ENCODE measurements around the gene PSME3IP1. TPM values are rescaled to one million over a fixed set of nuclear protein-coding genes. Genes with fewer than 3 reads are reported as not detected.

Gene PSME3IP1
- total and polyA plus RNA-seq, 9 of the 15 experiments (the other 6 are each of a cell fraction or from before 2014, with no cell fraction given) = 63.8 to 187 (median 142) TPM

DNA sequence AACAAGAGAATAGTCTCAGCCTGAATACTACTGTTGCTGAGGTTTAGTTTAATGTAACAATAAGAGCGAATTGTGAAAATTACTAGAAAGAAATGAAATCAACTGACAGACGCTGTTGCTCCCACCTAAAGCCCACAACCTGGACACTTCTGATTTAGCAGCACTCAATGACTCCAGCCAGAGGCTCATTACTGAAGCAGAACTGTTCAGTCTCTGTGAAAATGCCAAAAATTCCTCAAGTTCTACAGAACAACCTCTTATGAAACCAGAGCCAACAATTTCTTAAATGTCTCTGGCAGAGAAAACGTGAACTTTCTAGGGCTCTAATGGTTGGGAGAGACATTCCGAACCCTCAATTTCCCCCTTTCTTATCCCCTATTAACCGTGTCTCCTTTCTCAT, 9.9 kb downstream of the PSME3IP1 start:
- FAIRE-seq (no peak), ATAC-seq (no peak), DNase-seq (ENCODE audit: extremely low read depth in 1 of 4, low spot score in 3 of 4) (no peak)
- Histone ChIP-seq H2AFZ (ENCODE audit: low read depth, low read length) (no peak overlapping the region), H4K20me1 (replicated peaks; ENCODE audit: control insufficient read depth, insufficient read depth, low read length) (no peaks in the 10 kb centered on the region), H3K4me3 (no peak overlapping the region), H3K4me2 (ENCODE audit: insufficient read depth, low read length) (no peak overlapping the region), H3K9ac (ENCODE audit: insufficient read depth in 1 of 2, low read depth in 2 of 2, low read length in 2 of 2) (no peak overlapping the region), H3K36me3 (ENCODE audit: control insufficient read depth, insufficient read depth, low read length) (peaks cover 37% of the 10 kb centered on the region), H3K4me1 (replicated peaks in 1 of 2; ENCODE audit: control insufficient read depth in 2 of 2, insufficient read depth in 2 of 2, low read length in 2 of 2) (no peaks in the 10 kb centered on the region), H3K27ac (ENCODE audit: extremely low read depth, low read depth, low read length) (no peak overlapping the region), H3K9me3 (replicated peaks; ENCODE audit: control insufficient read depth, insufficient read depth, low read depth, low read length) (no peaks in the 10 kb centered on the region), H3K9me1 (ENCODE audit: control insufficient read depth, insufficient read depth, low read length) (no peaks in the 10 kb centered on the region), H3K27me3 (ENCODE audit: control insufficient read depth in 2 of 2, insufficient read depth in 2 of 2, low read length in 2 of 2) (no peaks in the 10 kb centered on the region), H3K79me2 (ENCODE audit: control insufficient read depth, insufficient read depth, low read length) (peaks cover 13% of the 10 kb centered on the region)
- CTCF ChIA-PET (ENCODE audit: low intra/inter-chr PET ratio) = no interaction called here
- no peak for TF ChIP-seq EHMT2 (IDR thresholded peaks at IDR 0.05)
- intact Hi-C loops (cut with micrococcal nuclease) (no loop called here), in situ Hi-C loops (cut with MboI) (no loop called here)
- WGBS (ENCODE audit: insufficient coverage, low coverage, missing lambda C conversion rate) = 83% methylated on average over 5 of the region's 5 CpGs
- no TSS peak for BruUV-seq (replicated peaks)
- POLR2A ChIA-PET = interaction anchor here (0.6 to 2.2 kb wide), 4 partner anchors 10 to 239 kb away, joined by 3 to 8 read pairs (median 4); partner anchors contain the start of genes CPNE2, PSME3IP1 and RSPRY1

DNA sequence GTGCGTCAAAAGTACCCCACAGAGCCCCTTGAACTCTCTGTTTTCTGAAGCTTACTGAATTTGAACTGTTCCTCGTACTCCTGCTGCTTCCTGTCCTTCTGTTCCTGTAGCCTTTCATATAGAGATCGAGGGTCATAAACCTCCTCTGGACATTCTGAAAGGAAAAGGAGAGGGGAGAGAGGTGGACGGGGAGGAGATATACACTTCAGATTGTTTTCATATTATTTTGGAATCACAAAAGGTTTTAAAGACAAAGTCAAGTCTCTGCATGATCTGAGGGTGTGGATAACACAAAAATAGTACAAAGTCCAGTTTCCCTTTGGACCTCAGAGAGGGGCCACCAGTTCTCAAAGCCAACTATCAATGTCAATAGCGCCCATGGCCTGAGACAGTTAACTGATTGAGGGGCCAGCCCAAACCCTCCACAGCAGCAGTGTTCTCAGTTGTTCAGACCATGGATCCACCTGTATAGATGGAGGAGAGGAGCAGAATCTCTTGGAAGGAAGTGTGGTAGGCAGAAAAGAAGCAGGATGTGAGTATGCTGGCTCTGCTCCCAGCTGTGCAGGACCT, 13.0 kb downstream of the PSME3IP1 start:
- Histone ChIP-seq H3K36me3 (ENCODE audit: control insufficient read depth, insufficient read depth, low read length) (peaks cover 52% of the 10 kb centered on the region; the same call in 2 of the 3 replicates), H3K9me1 (ENCODE audit: control insufficient read depth, insufficient read depth, low read length) (no peaks in the 10 kb centered on the region), H3K79me2 (ENCODE audit: control insufficient read depth, insufficient read depth, low read length) (no peaks in the 10 kb centered on the region), H3K9ac (ENCODE audit: insufficient read depth in 1 of 2, low read depth in 2 of 2, low read length in 2 of 2) (no peak overlapping the region), H2AFZ (ENCODE audit: low read depth, low read length) (no peak overlapping the region), H3K4me2 (ENCODE audit: insufficient read depth, low read length) (no peak overlapping the region), H3K27me3 (ENCODE audit: control insufficient read depth in 2 of 2, insufficient read depth in 2 of 2, low read length in 2 of 2) (no peaks in the 10 kb centered on the region), H4K20me1 (replicated peaks; ENCODE audit: control insufficient read depth, insufficient read depth, low read length) (no peaks in the 10 kb centered on the region), H3K9me3 (replicated peaks; ENCODE audit: control insufficient read depth, insufficient read depth, low read depth, low read length) (no peaks in the 10 kb centered on the region), H3K27ac (ENCODE audit: extremely low read depth, low read depth, low read length) (no peak overlapping the region), H3K4me1 (replicated peaks in 1 of 2; ENCODE audit: control insufficient read depth in 2 of 2, insufficient read depth in 2 of 2, low read length in 2 of 2) (no peaks in the 10 kb centered on the region), H3K4me3 (no peak overlapping the region)
- ChIA-PET POLR2A (no interaction called here), CTCF (ENCODE audit: low intra/inter-chr PET ratio) (no interaction called here)
- ATAC-seq (no peak), DNase-seq (ENCODE audit: extremely low read depth in 1 of 4, low spot score in 3 of 4) (no peak), FAIRE-seq (no peak)
- BruUV-seq (replicated peaks) = no TSS peak
- in situ Hi-C loops (cut with MboI) (no loop called here), intact Hi-C loops (cut with micrococcal nuclease) (no loop called here)
- TF ChIP-seq RFX1 (IDR thresholded peaks at IDR 0.05) (no peak), FOXP1 (CRISPR knock-in tag; IDR thresholded peaks at IDR 0.05) (no peak), ZBTB11 (CRISPR knock-in tag; IDR thresholded peaks at IDR 0.05) (no peak), GATA2 (CRISPR knock-in tag; IDR thresholded peaks at IDR 0.05) (no peak), ZNF263 (CRISPR knock-in tag; IDR thresholded peaks at IDR 0.05; ENCODE audit: borderline replicate concordance) (no peak), STAT5B (CRISPR knock-in tag; IDR thresholded peaks at IDR 0.05) (no peak), ZNF316 (IDR thresholded peaks at IDR 0.05) (no peak), MAFK (IDR thresholded peaks at IDR 0.05; ENCODE audit: low read length) (no peak)
- TF ChIP-seq, protein P1, sequence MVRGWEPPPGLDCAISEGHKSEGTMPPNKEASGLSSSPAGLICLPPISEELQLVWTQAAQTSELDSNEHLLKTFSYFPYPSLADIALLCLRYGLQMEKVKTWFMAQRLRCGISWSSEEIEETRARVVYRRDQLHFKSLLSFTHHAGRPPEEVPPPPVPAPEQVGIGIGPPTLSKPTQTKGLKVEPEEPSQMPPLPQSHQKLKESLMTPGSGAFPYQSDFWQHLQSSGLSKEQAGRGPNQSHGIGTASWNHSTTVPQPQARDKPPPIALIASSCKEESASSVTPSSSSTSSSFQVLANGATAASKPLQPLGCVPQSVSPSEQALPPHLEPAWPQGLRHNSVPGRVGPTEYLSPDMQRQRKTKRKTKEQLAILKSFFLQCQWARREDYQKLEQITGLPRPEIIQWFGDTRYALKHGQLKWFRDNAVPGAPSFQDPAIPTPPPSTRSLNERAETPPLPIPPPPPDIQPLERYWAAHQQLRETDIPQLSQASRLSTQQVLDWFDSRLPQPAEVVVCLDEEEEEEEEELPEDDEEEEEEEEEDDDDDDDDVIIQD (CRISPR knock-in tag; IDR thresholded peaks at IDR 0.05) = no peak
- 86% methylated on average over 5 of the region's 5 CpGs for WGBS (ENCODE audit: insufficient coverage, low coverage, missing lambda C conversion rate)

Data from K562 (cell line).